GM12878 (cell line): Measurements from ENCODE around the gene SRSF11.

Experiments
- FOXK2 ChIP-seq: fragments of 450-650 bp; IDR thresholded peaks from 2 replicates; pipeline ENCODE4 v1.6.1; 2017; ENCODE audit warnings: mild to moderate bottlenecking, moderate library complexity
- KDM1A ChIP-seq: fragments of 200-600 bp; sonication (generic); IDR thresholded peaks from 2 replicates; pipeline ENCODE4 v1.6.1; 2016; ENCODE audit warnings: borderline replicate concordance
- LARP7 ChIP-seq: fragments of 450-650 bp; IDR thresholded peaks from 2 replicates; pipeline ENCODE4 v1.6.1; 2017; ENCODE audit warnings: mild to moderate bottlenecking
- POLR2A ChIP-seq: IDR thresholded peaks from 2 replicates; pipeline ENCODE4 v1.6.1; 2011; ENCODE audit warnings: low read depth, mild to moderate bottlenecking, low read length
- TCF3 ChIP-seq: IDR thresholded peaks from 2 replicates; pipeline ENCODE4 v1.6.1; 2012; ENCODE audit warnings: low read depth, mild to moderate bottlenecking, low read length, borderline replicate concordance; ENCODE audit not compliant: insufficient read depth

- TF ChIP-seq POLR2A = no peak
- TF ChIP-seq LARP7 = no peak
- no peak for TF ChIP-seq FOXK2
- TF ChIP-seq KDM1A = no peak
- TF ChIP-seq TCF3 = no peak
These were observed 65.3 kb downstream of the SRSF11 start for GRCh38 chr1:70286453-70286852.
